Measurements from ENCODE around the gene EML2.
"Not testable (repeated sequence)": the region's sequence is repeated elsewhere in the genome, so short reads cannot be mapped to it uniquely, and the experiment has no call there.

Gene EML2, protein sequence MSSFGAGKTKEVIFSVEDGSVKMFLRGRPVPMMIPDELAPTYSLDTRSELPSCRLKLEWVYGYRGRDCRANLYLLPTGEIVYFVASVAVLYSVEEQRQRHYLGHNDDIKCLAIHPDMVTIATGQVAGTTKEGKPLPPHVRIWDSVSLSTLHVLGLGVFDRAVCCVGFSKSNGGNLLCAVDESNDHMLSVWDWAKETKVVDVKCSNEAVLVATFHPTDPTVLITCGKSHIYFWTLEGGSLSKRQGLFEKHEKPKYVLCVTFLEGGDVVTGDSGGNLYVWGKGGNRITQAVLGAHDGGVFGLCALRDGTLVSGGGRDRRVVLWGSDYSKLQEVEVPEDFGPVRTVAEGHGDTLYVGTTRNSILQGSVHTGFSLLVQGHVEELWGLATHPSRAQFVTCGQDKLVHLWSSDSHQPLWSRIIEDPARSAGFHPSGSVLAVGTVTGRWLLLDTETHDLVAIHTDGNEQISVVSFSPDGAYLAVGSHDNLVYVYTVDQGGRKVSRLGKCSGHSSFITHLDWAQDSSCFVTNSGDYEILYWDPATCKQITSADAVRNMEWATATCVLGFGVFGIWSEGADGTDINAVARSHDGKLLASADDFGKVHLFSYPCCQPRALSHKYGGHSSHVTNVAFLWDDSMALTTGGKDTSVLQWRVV

DNA sequence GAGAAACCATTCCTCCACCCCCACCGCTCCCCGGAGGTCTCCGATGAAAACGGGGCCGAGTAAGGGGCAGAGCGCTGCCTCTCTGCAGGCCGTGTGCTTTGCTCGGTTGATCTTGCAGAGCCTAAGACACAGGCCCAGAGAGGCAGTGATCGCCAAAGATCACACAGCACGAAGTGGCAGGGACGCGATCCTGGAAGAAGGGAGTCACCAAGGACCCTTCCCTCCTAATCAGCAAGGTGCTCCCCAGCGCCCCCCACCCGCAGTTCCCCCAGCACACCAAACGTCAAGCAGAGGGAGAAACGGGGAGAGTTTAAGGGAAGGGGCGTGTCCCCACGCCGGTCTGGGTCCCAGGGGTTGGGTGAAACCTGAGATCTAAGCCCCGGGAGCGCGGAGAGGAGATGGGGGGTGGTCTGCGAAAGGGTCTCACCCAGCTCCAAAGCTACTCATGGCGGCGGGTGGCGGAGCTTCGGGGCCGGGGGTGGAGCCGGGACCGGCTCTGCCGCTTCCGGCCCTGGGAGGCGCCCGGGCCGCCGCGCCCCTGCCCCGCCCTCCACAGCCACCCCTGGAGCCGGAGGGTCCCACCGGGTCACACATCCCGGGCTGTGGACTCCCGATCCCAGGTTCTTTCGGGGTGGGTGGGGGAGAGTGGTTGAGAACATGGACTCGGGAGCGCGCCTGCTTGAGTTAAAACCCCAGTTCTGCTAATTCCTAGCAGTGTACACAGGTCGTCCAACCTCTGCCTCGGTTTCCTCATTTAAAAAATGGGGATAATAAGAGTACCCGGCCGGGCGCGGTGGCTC is at the start of gene EML2:
Gene EML2 (minus strand): TSS at position 468 of the 800 bp plus-strand sequence. CDS start 21 bp downstream, at position 447.
- DNase-seq: peak; percentile 63

DNA sequence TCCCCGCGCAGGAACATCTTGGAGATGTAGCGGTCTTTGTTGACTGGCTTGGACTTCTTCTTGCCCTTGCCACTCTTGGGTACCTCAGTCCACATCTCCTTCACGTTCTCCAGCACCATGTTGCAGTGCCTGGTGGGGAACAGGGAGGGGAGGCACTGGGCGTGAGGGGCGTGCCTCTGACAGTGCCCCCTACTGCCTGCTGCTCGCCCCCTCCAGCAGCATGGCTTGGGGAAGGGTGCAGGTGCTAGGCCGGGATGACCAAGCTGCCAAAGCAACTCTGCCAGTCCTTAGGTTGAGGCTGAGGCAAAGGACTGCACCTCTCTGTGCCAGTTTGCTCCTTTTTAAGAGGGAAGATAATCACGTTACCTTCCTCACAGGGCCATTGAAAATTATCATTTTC is 48.4 kb upstream of the EML2 start:
- no peak for DNase-seq

DNA sequence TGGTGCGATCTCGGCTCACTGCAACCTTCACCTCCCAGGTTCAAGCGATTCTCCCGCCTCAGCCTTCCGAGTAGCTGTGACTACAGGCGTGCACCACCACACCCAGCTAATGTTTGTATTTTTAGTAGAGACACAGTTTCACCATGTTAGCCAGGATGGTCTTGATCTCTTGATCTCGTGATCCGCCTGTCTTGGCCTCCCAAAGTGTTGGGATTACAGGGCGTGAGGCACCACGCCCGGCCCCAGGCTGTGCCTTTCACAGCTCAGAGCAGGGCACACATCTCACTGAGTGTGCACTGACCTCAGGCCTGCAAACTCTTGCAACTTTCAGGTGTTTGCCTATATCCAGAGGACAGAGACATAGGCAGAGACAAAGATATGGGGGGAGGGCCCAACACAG is 45.8 kb upstream of the EML2 start:
- DNase-seq: not testable (repeated sequence)

DNA sequence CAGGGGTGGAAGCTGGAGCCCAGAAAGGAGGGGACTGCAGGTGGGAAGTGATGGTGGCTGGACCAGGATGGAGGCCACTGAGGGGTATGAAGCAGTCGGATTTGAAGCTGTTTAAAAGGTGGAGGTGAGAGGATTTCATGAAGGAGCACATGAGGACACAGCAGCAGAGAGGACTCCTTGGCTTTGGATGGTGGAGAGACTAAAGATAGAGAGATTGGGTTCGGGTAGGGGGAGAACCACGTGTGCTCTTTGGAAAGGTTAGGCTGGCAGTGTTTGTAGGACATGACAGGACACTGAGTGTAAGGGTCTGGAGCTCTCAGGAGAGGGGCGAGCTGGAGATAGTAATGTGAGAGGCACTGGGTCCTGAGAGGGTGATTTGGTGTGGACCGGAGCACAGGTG is 43.7 kb upstream of the EML2 start:
- DNase-seq: no peak

DNA sequence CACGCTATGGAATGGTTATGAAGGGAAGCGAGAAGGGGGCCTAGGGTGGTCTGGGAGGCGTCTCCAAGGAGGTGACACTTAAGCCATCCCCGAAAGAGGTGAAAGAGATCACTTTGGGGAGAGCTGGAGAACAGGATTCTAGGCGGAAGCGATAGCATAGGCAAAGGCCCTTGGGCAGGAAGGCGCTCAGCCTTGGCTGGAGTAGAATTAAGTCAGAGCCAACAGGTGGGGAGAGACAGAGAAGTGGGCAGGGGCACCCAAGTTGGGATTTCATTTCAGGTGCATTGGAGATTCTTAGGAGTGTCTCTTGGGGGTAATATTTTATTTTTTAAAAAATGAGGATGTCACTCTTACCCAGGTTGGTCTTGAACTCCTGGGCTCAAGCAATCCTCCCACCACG is 42.9 kb upstream of the EML2 start:
- no peak for DNase-seq

DNA sequence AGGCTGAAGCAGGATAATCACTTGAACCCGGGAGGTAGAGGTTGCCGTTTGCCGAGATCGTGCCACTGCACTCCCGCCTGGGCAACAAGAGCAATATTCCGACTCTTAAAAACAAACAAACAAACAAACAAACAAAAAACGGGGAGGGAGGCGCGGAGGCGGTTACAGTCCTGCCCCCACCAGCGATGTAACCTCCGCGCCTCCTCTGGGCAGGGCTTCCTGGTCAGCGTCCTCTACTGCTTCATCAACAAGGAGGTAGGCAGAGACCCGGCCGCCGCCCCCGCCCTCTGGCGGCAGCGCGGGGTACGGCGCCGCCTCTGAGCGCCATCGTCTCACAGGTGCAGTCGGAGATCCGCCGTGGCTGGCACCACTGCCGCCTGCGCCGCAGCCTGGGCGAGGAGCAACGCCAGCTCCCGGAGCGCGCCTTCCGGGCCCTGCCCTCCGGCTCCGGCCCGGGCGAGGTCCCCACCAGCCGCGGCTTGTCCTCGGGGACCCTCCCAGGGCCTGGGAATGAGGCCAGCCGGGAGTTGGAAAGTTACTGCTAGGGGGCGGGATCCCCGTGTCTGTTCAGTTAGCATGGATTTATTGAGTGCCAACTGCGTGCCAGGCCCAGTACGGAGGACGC is 42.3 kb upstream of the EML2 start:
- peak; percentile 81 for DNase-seq

DNA sequence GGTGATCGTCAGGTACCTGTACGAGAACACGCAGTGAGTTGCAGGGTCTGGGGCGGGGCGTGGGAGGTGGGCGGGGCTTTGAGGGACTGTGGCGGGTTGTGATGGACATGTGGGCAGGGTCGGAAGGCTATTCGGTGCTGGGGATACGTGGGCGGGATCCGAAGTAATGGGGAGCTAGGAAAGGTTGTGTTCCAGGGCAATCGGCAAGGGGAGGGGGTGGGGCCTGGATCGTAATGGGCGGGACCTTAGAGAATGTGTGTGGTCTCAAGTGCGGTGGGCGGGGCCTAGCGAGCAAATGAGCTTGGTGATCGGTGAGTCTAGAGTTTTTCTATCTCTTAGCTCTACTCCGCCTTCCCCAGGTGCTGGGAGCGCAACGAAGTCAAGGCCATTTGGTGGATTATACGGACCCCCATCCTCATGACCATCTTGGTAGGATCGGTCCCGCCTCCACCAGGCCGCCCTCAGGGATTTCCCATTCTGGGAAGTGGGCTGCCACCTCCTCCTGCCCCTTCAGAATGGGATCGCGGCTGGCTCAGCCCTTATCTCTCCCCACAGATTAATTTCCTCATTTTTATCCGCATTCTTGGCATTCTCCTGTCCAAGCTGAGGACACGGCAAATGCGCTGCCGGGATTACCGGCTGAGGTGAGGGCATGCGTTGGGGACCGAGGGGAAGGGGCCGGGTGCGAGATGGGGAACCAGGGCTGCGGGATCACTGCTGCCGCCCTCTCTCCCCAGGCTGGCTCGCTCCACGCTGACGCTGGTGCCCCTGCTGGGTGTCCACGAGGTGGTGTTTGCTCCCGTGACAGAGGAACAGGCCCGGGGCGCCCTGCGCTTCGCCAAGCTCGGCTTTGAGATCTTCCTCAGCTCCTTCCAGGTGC is 38.4 kb upstream of the EML2 start:
- DNase-seq: peak; percentile 41

DNA sequence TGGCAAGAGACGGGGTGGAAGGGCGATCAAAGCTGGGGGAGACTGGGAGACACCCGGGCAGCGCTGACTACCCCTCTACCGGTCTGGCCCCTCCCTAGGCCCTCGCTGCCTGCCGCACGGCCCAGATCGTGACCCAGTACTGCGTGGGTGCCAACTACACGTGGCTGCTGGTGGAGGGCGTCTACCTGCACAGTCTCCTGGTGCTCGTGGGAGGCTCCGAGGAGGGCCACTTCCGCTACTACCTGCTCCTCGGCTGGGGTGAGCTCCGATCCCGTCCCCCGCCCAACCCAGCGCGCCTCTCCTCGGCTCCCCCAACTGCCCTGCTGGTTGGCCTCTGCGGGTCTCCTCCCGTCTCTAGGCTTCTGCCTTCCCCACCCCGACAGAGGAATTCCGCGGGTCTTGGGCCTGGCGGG is 37.7 kb upstream of the EML2 start:
- DNase-seq: no peak

DNA sequence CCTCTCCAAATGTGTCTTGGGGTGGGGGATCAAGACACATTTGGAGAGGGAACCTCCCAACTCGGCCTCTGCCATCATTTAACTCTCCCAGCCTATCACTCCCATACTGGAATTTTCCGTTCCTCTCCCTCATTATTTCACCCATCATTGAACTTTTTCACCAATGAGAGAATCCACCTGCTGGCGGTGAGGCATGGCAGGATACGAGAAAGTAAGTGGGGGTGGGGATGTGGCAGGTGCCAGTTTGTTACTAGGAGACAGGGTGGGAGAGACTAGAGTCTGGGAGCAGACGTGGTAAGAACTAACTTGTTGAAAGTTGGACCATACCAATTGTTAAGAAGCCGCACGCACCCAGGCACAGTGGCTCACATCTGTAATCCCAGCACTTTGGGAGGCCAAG is 35.7 kb upstream of the EML2 start:
- no peak for DNase-seq

DNA sequence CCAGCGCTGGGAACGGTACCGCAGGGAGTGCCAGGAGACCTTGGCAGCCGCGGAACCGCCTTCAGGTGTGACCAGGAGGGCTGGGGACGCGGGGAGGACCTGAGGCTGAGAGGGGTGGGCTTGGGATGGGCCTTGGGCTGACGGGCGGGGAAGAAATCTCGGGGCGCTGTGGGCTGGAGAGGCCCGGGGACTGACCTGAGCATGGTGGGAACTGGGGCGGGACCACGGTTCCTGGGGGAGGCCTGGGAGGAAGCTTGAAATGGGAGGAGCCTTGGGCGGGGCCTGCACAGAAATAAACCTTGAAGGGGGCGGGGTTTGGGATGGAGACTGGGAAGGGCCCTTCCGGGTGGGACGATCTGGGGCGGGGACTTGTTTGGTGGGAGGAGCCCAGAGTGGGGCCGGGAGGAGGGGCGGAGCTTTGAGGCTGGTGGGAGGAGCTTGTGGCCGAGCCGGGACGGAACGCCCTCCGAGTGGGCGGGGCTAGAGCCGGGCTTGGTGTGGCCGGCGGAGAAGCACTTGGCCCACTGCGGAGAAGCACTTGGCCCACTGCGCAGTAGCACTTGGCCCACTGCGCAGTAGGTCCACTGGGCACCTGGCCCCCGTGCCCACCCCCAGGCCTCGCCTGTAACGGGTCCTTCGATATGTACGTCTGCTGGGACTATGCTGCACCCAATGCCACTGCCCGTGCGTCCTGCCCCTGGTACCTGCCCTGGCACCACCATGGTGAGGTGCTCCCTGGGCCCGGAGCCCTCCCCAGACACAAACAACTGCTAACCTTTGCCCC is 31.7 kb upstream of the EML2 start:
- DNase-seq: peak; percentile 89

DNA sequence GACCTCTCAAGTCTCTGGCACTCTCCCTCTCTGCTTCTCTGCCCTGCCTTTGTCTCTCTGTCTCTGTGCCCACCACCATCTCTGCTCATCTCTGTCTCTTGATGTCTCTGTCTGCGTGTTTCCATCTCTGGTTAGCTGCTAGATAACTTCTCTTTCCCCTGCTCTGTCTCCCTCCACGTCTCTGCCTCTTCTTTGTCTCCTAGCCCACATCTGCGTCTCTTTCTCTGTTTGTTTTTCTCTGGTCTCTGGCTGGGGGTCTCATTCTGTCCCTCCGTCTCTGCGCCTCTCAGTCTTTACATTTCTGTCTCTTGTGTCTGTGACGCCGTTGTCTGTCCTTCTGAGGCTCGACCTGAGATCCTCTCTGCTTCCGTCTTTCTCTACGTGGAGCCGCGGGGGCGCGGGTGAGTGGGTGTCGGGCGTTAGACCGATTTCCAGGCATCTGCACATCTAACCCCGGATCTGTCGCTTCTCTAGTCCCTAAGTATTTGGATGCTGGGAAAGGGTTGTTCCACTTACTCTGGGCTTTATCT is 29.2 kb upstream of the EML2 start:
- DNase-seq: peak; percentile 13

DNA sequence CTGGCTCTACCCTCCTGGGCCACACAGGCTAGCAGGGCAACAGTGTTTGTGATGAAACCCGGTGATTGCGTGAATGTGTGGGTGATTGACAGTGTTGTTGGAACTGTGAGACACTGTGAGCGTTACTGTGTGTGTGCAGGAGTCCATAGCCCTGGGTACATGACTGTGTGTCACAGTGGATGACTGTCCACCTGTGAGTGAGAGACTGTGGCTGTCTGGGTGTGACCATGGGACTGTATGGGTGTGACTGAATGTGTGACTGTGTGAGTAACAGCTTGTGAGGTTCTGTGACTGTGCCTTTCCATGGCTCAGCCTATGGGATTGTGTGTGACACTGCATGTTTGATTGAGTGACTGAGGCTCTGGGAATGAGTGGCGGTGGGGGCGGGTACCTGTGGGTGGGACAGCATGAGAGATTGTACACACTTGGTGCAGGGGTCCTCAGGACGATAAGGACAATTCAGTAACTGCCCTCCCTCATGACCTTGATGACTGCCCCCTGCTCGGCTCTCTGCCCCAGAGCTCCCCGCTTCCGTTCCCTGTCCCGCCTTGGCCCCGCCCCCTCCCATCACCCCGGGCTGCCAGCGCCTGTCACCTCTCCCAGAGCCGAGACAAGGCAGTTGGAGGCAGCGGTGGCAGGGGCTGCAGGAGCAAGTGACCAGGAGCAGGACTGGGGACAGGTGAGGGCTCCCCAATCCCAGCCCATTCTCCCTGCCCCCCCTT is 28.6 kb upstream of the EML2 start, which contains the start of gene GIPR:
Gene GIPR (plus strand): TSS at position 602 of the 722 bp plus-strand sequence. CDS start 1,300 bp downstream, outside the sequence.
- DNase-seq: peak; percentile 77

DNA sequence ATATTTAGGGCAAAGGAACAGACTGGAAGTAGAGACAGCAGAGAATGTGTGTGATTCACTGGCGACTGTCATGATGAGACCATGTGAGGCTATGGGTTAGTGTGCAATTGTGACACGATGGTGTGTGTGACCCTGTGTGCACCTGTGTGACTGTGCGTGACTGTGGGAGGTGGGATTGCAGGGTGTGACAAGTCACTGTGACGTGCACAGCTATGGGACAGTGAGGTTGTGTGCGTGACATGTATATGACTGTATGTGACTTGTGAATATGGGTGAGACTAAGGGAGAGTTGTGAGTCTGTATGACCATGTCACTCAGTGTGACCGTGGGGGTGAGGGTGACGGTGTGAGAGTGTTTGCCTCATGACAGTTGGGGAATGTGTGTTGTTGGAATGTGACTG is 25.4 kb upstream of the EML2 start:
- no peak for DNase-seq

DNA sequence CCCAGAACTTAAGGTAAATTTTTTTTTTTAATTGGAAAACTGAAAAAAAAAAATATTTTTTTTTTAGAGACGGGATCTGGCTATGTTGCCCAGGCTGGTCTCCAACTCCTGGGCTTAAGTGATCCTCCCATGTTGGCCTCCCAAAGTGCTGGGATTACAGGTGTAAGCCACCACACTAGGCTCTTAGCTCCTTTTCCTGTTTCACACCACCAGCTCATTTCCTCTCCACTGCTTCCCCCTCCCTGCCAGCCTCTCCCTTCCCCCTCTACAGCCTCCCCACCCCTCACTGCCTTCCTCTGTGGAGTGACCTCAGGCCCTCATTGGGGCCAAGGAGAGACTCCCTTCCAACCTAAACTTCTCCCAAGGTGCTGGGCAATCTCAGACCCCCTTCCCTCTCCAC is 24.6 kb upstream of the EML2 start:
- DNase-seq: no peak

DNA sequence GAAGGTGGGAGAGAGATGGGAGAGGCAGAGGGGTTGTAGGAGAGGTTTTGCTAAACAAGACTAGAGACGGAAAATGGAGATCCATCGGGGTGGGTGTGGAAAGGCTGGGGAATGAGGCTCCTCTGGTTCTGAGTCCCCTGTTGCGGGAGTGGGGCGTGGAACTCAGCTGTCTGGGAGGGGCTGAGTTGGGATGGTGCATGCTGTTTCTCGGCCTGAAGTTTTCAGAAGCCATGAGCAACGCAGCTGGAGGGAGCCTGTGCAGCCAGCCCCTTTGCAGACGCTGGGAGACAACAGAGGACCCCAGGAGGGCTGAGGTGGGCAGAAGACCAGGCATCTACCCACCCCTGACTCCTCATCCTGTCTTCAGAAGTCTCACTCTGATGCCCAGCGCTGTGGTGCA is 21.4 kb upstream of the EML2 start:
- DNase-seq: no peak

DNA sequence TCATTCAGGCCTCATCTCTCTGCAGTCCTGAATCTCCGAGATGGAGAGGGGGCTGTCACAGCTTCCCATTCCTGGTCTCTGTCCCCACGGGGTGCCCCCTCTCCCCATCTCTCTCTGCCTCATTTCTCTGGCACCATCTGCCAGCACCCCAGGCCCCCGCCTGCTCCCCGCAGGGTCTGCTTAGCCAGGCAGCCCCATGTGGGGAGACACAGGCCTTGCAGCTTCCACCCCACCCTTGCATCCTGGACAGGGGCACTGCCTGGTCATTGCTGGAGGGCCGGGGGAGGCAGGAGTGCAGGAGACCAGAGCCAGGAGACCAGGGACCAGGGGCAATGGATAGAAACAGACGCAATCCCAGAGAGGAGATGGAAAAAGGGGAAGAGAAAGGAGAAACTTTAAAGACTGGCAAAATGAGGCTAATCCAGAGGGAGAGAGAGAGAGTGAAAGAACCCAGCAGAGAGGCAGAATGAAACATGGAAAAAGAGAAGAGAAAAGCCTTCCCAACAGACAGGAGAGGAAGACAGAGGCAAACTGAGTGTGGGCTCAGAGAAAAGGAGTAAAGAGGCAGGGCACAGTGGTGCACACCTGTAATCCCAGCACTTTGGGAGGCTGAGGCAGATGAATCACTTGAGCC is 20.0 kb upstream of the EML2 start:
- no peak for DNase-seq

DNA sequence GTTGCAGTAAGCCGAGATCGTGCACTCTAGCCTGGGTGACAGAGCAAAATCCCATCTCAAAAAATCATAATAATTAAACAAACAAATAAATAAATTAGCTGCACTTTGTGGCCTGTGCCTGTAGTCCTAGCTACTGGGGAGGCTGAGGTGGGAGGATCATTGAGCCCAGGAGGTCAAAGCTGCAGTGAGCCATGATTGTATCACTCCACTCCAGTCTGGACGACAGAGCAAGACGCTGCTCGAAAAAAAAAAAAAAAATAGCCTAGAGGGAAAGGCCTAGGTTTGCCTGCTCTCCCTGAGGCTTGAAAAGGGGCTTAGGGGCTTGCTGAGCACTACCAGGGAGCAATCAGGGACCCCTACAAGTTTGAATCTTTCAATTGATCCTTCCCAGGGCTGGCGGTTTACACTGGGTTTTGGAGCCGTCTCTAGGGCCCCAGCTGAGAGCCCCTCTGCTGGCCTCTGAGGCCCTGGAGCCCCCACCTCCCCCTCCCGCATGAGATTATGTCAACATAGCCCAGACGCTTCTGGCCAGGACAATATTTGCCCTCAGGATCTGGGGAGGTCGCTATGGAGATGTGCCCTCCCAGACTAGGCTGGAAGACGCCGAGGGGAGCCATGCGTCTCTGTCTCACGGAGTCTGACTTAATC is 18.4 kb upstream of the EML2 start:
- no peak for DNase-seq

DNA sequence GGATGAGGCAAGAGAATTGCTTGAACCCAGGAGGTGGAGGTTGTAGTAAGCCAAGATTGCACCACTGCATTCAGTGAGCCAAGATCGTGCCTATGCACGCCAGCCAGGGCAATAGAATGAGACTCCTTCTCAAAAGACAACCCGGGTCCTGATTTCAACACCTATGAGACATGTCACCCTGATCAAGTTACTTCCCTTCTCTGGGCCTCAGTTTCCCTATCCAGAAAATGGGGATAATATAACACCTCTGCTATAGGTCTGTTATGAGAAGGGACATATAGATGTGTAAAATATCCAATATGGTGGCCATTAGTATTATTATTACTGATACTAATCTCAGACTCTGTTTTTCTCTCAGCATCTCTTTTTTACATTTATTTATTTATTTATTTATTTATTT is 15.9 kb upstream of the EML2 start:
- DNase-seq: no peak

DNA sequence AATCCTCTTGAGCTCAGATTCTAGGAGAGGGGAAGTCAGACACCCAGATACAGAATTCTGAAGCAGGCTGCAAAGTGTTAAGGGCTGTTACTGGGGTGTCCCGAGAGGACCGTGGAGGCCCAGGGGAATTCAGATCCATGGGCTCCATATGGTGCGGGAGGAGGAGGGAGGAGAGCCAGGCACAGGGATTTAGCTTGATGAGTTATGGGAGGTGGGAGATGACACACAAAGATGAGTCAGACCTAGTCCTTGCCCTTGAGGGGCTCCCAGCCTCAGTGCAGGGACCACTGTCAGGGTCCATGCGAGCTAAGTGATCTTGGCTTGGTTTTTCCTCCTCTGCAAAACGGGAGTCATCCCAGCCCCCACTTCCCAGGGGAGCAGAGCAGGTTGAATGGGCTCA is 14.4 kb upstream of the EML2 start:
- no peak for DNase-seq
